CD14-positive monocyte (primary cell): ENCODE results near the gene JAML. TPM values are rescaled to one million over a fixed set of nuclear protein-coding genes. Genes with fewer than 3 reads are reported as not detected.
A peak's percentile ranks its signal among the peaks of the same experiment; 100 is the strongest.

ENCODE experiments used
- DNase-seq, 3 donors: peaks; one replicate each; pipeline ENCODE4 v3.0.0-alpha.2; 2011 to 2022
- H2AFZ ChIP-seq: 2 replicates; pipeline ENCODE4 v1.6.0; 2012; ENCODE audit warnings: mild to moderate bottlenecking, low read depth, low read length, inconsistent platforms; ENCODE audit not compliant: insufficient read depth, poor library complexity, severe bottlenecking
- H3K27ac ChIP-seq, 2 donors: 1 replicate in 1 of 2; 2 replicates in 1 of 2; pipeline ENCODE4 v1.5.1; 2012 to 2013; ENCODE audit warnings: low read length in 2 of 2, control low read depth in 1 of 2, inconsistent platforms in 1 of 2, low read depth in 1 of 2, mild to moderate bottlenecking in 1 of 2
- H3K27me3 ChIP-seq, 2 donors: one replicate each; pipeline versions ENCODE4 v1.6.0 to v1.6.1; 2011 to 2013; ENCODE audit warnings: low read length in 2 of 2; ENCODE audit not compliant: control insufficient read depth in 2 of 2, insufficient read depth in 2 of 2
- H3K36me3 ChIP-seq, 2 donors: replicated peaks in 1 of 2; 1 replicate in 1 of 2; 2 replicates in 1 of 2; pipeline versions ENCODE4 v1.5.1 to v1.6.1; 2012 to 2013; ENCODE audit warnings: low read length in 2 of 2, control low read depth in 1 of 2, inconsistent platforms in 1 of 2, mild to moderate bottlenecking in 1 of 2; ENCODE audit not compliant: insufficient read depth in 2 of 2, control insufficient read depth in 1 of 2
- H3K4me1 ChIP-seq, 2 donors: 1 replicate in 1 of 2; 2 replicates in 1 of 2; pipeline versions ENCODE4 v1.5.1 to v1.6.1; 2012 to 2013; ENCODE audit warnings: low read length in 2 of 2, control low read depth in 1 of 2, inconsistent platforms in 1 of 2, mild to moderate bottlenecking in 1 of 2, moderate library complexity in 1 of 2; ENCODE audit not compliant: insufficient read depth in 2 of 2, control insufficient read depth in 1 of 2
- H3K4me2 ChIP-seq: replicated peaks from 2 replicates; pipeline ENCODE3; 2012; ENCODE audit warnings: low read length, moderate library complexity, mild to moderate bottlenecking; ENCODE audit not compliant: poor library complexity, severe bottlenecking; ENCODE audit errors: extremely low read depth
- H3K4me3 ChIP-seq, 3 experiments: fragments of 200-600 bp in 1 of 3; sonication (generic) in 1 of 3; replicated peaks in 1 of 3; 1 replicate in 2 of 3; 2 replicates in 1 of 3; pipeline ENCODE4 v1.5.1; 2011 to 2013; ENCODE audit warnings: low read length in 3 of 3, mild to moderate bottlenecking in 3 of 3, control low read depth in 2 of 3, low read depth in 2 of 3, inconsistent platforms in 1 of 3, moderate library complexity in 1 of 3
- H3K79me2 ChIP-seq: 2 replicates; pipeline ENCODE4 v1.6.0; 2012; ENCODE audit warnings: mild to moderate bottlenecking, control low read depth, inconsistent platforms, low read length, moderate library complexity; ENCODE audit not compliant: insufficient read depth
- H3K9ac ChIP-seq: 2 replicates; pipeline ENCODE4 v1.6.0; 2017; ENCODE audit warnings: low read length, mild to moderate bottlenecking; ENCODE audit not compliant: insufficient read depth, poor library complexity, severe bottlenecking
- H3K9me3 ChIP-seq, 2 donors: replicated peaks in 1 of 2; 1 replicate in 1 of 2; 2 replicates in 1 of 2; pipeline versions ENCODE4 v1.5.1 to v1.6.1; 2012 to 2013; ENCODE audit warnings: low read length in 2 of 2, control low read depth in 1 of 2; ENCODE audit not compliant: control insufficient read depth in 1 of 2, insufficient read depth in 1 of 2
- H4K20me1 ChIP-seq: 2 replicates; pipeline ENCODE4 v1.6.0; 2012; ENCODE audit warnings: mild to moderate bottlenecking, low read length, control low read depth, moderate library complexity; ENCODE audit not compliant: insufficient read depth
- H3K27ac Mint-ChIP-seq, 7 donors: one replicate each; pipeline ENCODE4 v1.8.0; 2020; ENCODE audit warnings: mild to moderate bottlenecking in 7 of 7, mixed read lengths in 7 of 7, moderate library complexity in 6 of 7, inconsistent platforms in 2 of 7
- H3K27me3 Mint-ChIP-seq, 3 donors: one replicate each; pipeline ENCODE4 v1.8.0; 2021 to 2022; ENCODE audit warnings: low read depth in 3 of 3, mild to moderate bottlenecking in 3 of 3, mixed read lengths in 3 of 3, moderate library complexity in 3 of 3, inconsistent platforms in 1 of 3
- H3K36me3 Mint-ChIP-seq, 2 donors: one replicate each; pipeline ENCODE4 v1.8.0; 2020; ENCODE audit warnings: mixed read lengths in 2 of 2, inconsistent platforms in 1 of 2, mild to moderate bottlenecking in 1 of 2
- H3K4me1 Mint-ChIP-seq: one replicate; pipeline ENCODE4 v1.8.0; 2020; ENCODE audit warnings: mild to moderate bottlenecking, mixed read lengths
- H3K4me3 Mint-ChIP-seq, 2 donors: one replicate each; pipeline ENCODE4 v1.8.0; 2020; ENCODE audit warnings: mild to moderate bottlenecking in 2 of 2, mixed read lengths in 2 of 2, moderate library complexity in 1 of 2
- H3K9me3 Mint-ChIP-seq, 7 donors: one replicate each; pipeline ENCODE4 v1.8.0; 2020 to 2022; ENCODE audit warnings: mixed read lengths in 7 of 7, mild to moderate bottlenecking in 6 of 7, moderate library complexity in 6 of 7, inconsistent platforms in 2 of 7
- WGBS: methylation state at CpG from one replicate; pipeline ENCODE4 v1.1.5; 2013; ENCODE audit warnings: missing lambda C conversion rate; ENCODE audit not compliant: insufficient coverage; 5-methylcytosine and 5-hydroxymethylcytosine counted together
- intact Hi-C, 2 donors: fragments of 100-400 bp; cut with micrococcal nuclease; formaldehyde crosslinking; loops; one replicate each; pipeline versions ENCODE4 v1.15.0 to v1.15.1; 2023
- polyA plus RNA-seq, 3 donors: library from polyadenylated mRNA; depleted of rRNA in 1 of 3; unstranded in 2 of 3; stranded (reverse) in 1 of 3; fragments of 300-500 nt in 2 of 3; fragments of >200 nt in 1 of 3; fragmentation: Illumina TruSeq in 2 of 3; gene quantifications; 1 replicate in 2 of 3; 2 replicates in 1 of 3; pipeline ENCODE4 v1.2.3, GENCODE V29; 2012 to 2021
- TF ChIP-seq, protein P1 (sequence below): fragments of 200-600 bp; IDR thresholded peaks from one replicate; pipeline ENCODE4 v1.8.0; 2022; ENCODE audit warnings: antibody characterized with exemption, mild to moderate bottlenecking

Gene JAML
- polyA plus RNA-seq, 3 donors: 316 to 968 (median 748) TPM

DNA sequence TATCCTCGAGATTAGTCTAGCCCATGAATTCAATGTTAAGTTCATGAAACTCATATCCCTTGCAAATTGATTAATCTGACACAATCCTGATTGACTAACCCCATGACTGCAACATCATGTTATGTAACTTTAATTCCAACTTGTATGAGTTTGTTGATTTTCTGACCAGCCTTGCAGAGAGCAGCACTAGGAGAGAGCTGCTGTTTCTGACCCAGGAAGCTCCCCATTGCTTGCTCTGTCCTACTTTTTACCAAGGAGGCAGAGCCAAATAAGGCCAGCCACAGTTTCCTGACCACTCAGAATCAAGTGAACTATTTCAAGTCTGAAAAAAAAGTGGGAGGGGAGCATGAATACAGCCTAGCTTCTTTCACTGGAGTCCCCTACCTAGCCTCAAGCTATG lies 14.1 kb upstream of the JAML start:
- TF ChIP-seq, protein P1, sequence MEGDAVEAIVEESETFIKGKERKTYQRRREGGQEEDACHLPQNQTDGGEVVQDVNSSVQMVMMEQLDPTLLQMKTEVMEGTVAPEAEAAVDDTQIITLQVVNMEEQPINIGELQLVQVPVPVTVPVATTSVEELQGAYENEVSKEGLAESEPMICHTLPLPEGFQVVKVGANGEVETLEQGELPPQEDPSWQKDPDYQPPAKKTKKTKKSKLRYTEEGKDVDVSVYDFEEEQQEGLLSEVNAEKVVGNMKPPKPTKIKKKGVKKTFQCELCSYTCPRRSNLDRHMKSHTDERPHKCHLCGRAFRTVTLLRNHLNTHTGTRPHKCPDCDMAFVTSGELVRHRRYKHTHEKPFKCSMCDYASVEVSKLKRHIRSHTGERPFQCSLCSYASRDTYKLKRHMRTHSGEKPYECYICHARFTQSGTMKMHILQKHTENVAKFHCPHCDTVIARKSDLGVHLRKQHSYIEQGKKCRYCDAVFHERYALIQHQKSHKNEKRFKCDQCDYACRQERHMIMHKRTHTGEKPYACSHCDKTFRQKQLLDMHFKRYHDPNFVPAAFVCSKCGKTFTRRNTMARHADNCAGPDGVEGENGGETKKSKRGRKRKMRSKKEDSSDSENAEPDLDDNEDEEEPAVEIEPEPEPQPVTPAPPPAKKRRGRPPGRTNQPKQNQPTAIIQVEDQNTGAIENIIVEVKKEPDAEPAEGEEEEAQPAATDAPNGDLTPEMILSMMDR: no peak
- Histone ChIP-seq H3K4me1 (peaks cover 71% of the 10 kb centered on the region in 2 donors), H3K79me2 (peaks cover 37% of the 10 kb centered on the region), H3K27ac (peak overlapping the region; percentile 73 to 99), H3K4me2 (peak overlapping the region; percentile 75), H3K9ac (no peak overlapping the region), H3K4me3 (peak overlapping the region in 1 of 3 experiments; percentile 69), H3K9me3 (no peaks in the 10 kb centered on the region), H3K36me3 (peaks cover 8 to 17% of the 10 kb centered on the region in 2 donors), H3K27me3 (no peaks in the 10 kb centered on the region), H2AFZ (no peak overlapping the region), H4K20me1 (no peaks in the 10 kb centered on the region)
- peaks cover 0 to 2% (median 0%) of the 10 kb centered on the region in 7 donors for H3K9me3 Mint-ChIP-seq
- H3K27ac Mint-ChIP-seq: peak overlapping the region; percentile 88 to 99 (median 98)
- peaks cover 0 to 4% (median 0%) of the 10 kb centered on the region in 3 donors for H3K27me3 Mint-ChIP-seq
- H3K4me3 Mint-ChIP-seq: peak overlapping the region in 1 of 2 donors; percentile 46
- intact Hi-C loops: no loop called here
- DNase-seq: peak in 2 of 3 donors; percentile 62
- H3K36me3 Mint-ChIP-seq: peaks cover 14 to 29% of the 10 kb centered on the region in 2 donors
- 43% methylated on average over 1 of the region's 1 CpG for WGBS
- peaks cover 83% of the 10 kb centered on the region for H3K4me1 Mint-ChIP-seq

DNA sequence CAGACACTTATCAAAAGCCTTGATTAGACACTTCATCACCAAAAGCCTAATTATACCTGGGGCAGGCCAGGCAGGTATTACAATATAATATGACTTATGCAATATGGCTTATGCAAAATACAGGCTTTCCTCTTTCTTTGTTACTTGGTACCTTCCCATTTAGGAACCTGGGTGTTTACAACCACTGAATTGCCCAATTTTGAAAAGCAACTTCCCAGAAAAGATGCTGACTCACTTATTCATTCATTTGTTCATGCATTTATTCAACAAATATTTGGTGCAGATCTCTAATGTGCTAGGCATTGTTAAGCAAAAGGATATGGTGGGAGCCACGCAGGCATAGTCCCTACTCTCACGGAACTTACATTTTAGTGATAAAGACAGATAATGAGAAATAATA lies 13.6 kb upstream of the JAML start:
- Mint-ChIP-seq H3K27me3 (peaks cover 0 to 4% (median 0%) of the 10 kb centered on the region in 3 donors), H3K36me3 (peaks cover 14 to 34% of the 10 kb centered on the region in 2 donors), H3K4me3 (peak overlapping the region in 1 of 2 donors; percentile 40), H3K27ac (peak overlapping the region; percentile 88 to 99 (median 98)), H3K4me1 (peaks cover 85% of the 10 kb centered on the region), H3K9me3 (peaks cover 0 to 2% (median 0%) of the 10 kb centered on the region in 7 donors)
- DNase-seq: peak; percentile 58 to 86 (median 77)
- Histone ChIP-seq H3K79me2 (peaks cover 37% of the 10 kb centered on the region), H3K9me3 (no peaks in the 10 kb centered on the region), H3K4me2 (peak overlapping the region; percentile 75), H3K4me3 (peak overlapping the region in 1 of 3 experiments; percentile 69), H2AFZ (no peak overlapping the region), H3K9ac (no peak overlapping the region), H3K27me3 (no peaks in the 10 kb centered on the region), H3K27ac (peak overlapping the region; percentile 73 to 99), H3K4me1 (peaks cover 70 to 74% of the 10 kb centered on the region in 2 donors), H3K36me3 (peaks cover 9 to 19% of the 10 kb centered on the region in 2 donors), H4K20me1 (no peaks in the 10 kb centered on the region)
- TF ChIP-seq, protein P1: no peak
- intact Hi-C loops: no loop called here
- WGBS: no CpG with 5 or more reads among the region's 2 CpGs
